ENCODE measurements around the gene EMILIN2. TPM values are rescaled to one million over a fixed set of nuclear protein-coding genes. Genes with fewer than 3 reads are reported as not detected.

Gene EMILIN2
- total RNA-seq = 4.9 and 5.2 TPM in 2 replicates

GRCh38 chr18:2846636-2847316, at the start of gene EMILIN2:
EMILIN2 (plus strand) TSS chr18:2847006; CDS start chr18:2847189, 183 bp downstream.

Other genes with a start within 250 kb of the EMILIN2 start
- 109 and 112 TPM in 2 replicates for gene SMCHD1, start 191.3 kb upstream of the EMILIN2 start, total RNA-seq
- gene LPIN2, start 166.1 kb downstream of the EMILIN2 start, total RNA-seq = 43.0 and 46.7 TPM in 2 replicates

Data from thoracic aorta endothelial cell (primary cell).